Liver (tissue), 3 donors: ENCODE results near the gene TTC21A.

Experiments used
- JUND ChIP-seq, 2 donors: IDR thresholded peaks; 2 replicates each; pipeline ENCODE4 v1.6.1; 2016; ENCODE audit warnings: antibody characterized with exemption in 2 of 2
- RAD21 ChIP-seq, 2 donors: IDR thresholded peaks; 2 replicates each; pipeline ENCODE4 v1.6.1; 2016; ENCODE audit warnings: antibody characterized with exemption in 2 of 2, mild to moderate bottlenecking in 2 of 2
- TAF1 ChIP-seq: conservative IDR thresholded peaks from 2 replicates; pipeline ENCODE4 v1.6.1; 2016; ENCODE audit warnings: antibody characterized with exemption, mild to moderate bottlenecking
- ZBTB33 ChIP-seq: IDR thresholded peaks from 2 replicates; pipeline ENCODE4 v1.6.1; 2016; ENCODE audit warnings: antibody characterized with exemption
- TF ChIP-seq, protein P1 (sequence below): fragments of 150-350 bp; IDR thresholded peaks from 2 replicates; pipeline ENCODE4 v1.5.1; 2017; ENCODE audit warnings: improper control_type of control experiment, low read depth, low read length; ENCODE audit not compliant: missing input control
- donor health status: healthy.
- donor health status: healthy.

GRCh38 chr3:39154280-39155021 is 47.0 kb downstream of the TTC21A start:
- TF ChIP-seq, protein P1, sequence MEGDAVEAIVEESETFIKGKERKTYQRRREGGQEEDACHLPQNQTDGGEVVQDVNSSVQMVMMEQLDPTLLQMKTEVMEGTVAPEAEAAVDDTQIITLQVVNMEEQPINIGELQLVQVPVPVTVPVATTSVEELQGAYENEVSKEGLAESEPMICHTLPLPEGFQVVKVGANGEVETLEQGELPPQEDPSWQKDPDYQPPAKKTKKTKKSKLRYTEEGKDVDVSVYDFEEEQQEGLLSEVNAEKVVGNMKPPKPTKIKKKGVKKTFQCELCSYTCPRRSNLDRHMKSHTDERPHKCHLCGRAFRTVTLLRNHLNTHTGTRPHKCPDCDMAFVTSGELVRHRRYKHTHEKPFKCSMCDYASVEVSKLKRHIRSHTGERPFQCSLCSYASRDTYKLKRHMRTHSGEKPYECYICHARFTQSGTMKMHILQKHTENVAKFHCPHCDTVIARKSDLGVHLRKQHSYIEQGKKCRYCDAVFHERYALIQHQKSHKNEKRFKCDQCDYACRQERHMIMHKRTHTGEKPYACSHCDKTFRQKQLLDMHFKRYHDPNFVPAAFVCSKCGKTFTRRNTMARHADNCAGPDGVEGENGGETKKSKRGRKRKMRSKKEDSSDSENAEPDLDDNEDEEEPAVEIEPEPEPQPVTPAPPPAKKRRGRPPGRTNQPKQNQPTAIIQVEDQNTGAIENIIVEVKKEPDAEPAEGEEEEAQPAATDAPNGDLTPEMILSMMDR, result no peak
- TF ChIP-seq JUND (IDR thresholded peaks at IDR 0.05) (no peak), ZBTB33 (no peak), TAF1 (no peak), RAD21 (IDR thresholded peaks at IDR 0.05) (peak in 1 of 2 donors; percentile 4)
